T47D (cell line): ENCODE data around the gene ZCCHC14.
"Not testable (repeated sequence)": the region's sequence is repeated elsewhere in the genome, so short reads cannot be mapped to it uniquely, and the experiment has no call there.

Source experiments
- DNase-seq, 2 experiments: peaks; one replicate each; pipeline versions ENCODE4 v3.0.0 to v3.0.0-alpha.2; 2011 to 2012; ENCODE audit warnings: low read depth in 1 of 2, low spot score in 1 of 2
- JUND ChIP-seq: IDR thresholded peaks from 2 replicates; pipeline ENCODE4 v1.6.1; 2012; ENCODE audit warnings: low read depth
- in situ Hi-C: cut with HindIII; loops from 2 replicates; pipeline ENCODE4 v1.10.0; 2016; ENCODE audit warnings: low sequenced_read_pairs, low pct_unique_long_range_greater_than_20kb

The ZCCHC14 gene

DNA sequence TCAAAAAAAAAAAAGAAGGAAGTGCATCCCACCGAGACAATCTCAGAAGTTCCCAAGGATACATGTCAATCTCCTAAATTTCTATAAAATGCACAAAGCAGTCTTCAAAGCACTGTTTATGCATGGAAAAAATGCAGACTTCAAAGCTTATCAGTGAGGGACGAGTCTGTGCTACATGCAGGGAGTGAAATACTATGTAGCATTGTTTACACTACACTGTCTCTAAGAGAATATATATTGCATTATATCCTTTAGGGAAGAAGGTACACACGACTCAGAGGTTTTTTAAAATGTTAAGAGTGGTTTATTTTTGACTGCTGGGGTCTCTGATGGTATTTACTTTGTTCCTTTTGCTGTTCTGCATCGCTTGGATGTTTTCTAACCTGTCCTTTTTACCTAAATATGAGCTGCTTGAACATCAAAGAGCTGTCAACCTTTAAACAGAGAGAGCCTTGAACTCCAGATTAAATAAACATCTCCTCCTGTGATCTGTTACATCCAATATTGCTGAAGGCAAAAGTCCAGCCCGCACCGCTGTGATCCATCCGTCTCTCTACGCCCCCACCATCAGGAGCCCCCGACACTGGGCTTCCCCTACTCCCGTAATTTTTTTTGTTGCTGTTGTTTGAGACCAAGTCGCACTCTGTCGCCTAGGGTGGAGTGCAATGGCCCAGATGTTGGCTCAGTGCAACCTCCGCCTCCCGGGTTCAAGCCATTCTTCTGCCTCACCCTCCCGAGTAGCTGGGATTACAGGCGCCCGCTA lies 110.6 kb downstream of the ZCCHC14 start:
- no peak for TF ChIP-seq JUND
- DNase-seq = no peak
- in situ Hi-C loops = no loop called here

DNA sequence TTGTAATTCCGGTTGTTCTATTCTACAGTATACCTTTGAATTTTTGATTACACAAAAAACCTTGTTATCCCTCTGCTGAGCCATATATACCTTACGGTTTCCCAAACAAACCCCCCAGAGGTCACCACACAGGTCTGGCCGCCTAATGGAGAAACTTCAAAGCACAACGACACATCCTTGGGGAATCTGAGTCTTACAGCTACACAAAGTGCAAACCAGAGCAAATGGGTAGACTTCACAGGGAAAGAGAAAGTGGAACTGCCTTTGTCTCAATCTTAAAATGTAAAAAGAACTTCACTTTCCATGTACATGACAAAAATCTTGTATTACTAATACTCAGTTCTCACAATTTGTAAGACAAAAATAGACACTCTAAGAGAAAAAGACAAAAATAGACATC lies 111.9 kb downstream of the ZCCHC14 start:
- DNase-seq = no peak
- in situ Hi-C loops = no loop called here
- TF ChIP-seq JUND = no peak

DNA sequence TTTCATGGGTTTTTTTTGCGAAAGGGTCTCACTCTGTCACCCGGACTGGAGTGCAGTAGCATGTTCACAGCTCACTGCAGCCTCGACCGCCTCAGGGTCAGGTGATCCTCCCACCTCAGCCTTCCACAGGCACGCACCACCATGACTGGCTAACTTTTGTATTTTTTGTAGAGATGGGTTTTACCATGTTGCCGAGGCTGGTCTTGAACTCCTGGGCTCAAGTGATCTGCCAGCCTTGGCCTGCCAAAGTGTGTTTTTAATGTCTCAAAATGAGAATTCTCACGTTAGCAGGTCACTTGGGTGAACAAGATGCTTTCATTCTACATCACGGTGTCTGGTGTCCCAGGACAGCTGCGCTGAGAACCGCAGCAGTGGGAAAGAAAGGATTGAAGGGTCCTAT lies 112.4 kb downstream of the ZCCHC14 start:
- in situ Hi-C loops = no loop called here
- DNase-seq = no peak
- no peak for TF ChIP-seq JUND

DNA sequence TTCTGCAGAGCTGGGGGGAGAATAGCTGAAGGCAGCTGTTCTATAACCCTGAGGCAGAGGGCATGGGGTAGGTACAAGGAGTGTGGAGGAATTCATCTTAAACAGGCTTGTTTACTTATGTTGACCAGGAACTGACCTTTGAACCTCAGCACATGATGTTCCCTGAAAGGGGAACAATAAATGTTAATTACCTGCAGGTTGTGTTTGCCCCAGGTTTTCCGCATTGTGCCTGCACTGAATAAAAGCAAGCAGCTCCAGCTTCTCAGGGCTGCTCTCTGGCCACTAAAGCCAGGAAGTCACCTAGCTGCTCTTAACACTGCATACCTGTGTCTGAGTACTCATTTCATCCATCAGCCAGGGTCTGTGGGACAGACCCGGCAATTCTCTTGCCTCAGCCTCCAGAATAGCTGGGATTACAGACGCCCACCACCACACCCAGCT lies 113.5 kb downstream of the ZCCHC14 start:
- in situ Hi-C loops = not testable (repeated sequence)
- peak in 1 of 2 experiments; percentile 35 for DNase-seq

DNA sequence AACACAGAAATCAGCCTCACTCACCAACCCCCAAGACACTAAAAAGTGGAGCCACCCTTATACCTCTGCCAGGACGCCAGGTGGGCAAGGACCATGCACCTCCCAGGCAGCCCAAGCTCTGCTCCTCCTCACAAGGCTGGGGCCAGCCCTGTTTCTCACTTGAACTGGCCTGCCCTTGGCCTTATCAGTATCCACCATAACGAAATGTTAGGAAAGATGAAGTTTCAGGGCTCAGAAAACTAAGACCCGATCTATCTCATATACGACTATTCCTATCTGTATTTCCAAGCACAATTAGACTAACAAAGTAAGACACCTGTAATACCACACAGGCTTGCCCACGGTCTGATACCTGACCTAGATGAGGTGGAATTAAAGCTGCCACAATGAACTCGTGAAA lies 116.2 kb downstream of the ZCCHC14 start:
- no peak for TF ChIP-seq JUND
- DNase-seq = no peak
- in situ Hi-C loops = no loop called here

DNA sequence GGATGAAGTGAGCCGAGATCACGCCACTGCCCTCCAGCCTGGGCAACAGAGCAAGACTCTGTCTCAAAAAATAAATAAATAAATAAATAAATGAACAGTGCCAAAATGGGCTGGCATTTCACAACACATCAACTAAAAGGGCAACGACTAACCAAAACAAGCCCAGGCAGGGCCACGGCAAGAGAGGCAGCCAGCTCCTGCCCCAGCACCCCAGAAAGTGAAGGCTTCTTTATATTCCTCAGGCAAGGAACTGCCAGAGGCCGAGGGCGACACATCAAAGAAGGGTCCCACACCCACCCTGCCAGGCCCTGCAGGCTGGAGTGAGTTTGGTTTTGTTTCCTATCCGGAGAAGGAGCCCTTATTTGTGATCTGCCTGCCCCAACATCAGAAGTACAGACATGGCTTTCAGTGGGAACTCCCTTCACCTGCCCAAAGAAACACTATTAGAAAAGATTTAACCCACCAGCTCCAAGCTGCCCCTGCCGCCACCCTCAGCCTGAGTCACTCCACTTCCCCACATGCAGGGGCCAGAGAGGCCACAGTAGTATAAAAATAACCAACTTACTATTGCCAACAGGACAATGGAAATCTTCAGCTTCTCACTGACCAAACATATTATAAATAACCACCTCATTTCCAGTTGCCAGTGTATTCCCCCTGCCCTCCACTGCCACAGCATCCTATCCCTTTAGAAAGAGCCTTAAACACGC lies 117.2 kb downstream of the ZCCHC14 start:
- in situ Hi-C loops = no loop called here
- DNase-seq = no peak
- no peak for TF ChIP-seq JUND

DNA sequence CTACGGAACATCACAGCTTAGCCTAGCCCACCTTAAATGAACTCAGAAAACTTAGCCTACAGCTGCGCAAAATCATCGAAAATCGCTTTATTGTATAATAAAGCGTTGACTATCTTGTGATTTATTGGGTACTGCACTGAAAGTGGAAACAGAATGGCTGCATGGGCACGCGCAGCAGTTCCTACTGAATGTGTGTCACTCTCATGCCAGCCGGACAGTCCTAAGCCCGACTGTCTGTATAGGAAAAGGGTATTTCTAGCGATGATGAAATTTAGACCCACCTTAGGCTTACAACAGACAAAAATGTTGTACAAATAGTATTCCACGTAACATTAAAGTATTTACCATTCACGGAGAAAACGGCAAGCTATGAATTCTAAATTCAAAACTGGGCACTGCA lies 118.5 kb downstream of the ZCCHC14 start:
- DNase-seq = no peak
- in situ Hi-C loops = no loop called here
- no peak for TF ChIP-seq JUND

DNA sequence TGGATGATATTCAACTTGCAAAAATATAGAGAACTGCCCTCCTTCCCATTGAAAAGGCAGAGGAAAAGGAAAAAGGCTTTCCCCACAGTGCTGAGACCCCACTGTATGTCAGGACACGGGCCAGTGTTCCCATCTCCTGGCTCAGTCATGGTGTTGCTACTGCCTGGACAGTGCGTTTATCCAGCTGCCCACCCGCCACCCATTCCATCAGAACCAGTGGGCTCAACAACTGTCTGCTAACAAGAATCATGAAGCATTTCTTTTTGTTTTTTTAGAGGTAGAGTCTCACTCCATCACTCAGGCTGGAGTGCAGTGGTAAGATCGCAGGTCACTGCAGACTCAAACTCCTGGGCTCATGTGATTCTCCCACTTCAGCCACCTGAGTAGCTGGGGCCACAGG lies 120.5 kb downstream of the ZCCHC14 start:
- no peak for TF ChIP-seq JUND
- in situ Hi-C loops = no loop called here
- no peak for DNase-seq

DNA sequence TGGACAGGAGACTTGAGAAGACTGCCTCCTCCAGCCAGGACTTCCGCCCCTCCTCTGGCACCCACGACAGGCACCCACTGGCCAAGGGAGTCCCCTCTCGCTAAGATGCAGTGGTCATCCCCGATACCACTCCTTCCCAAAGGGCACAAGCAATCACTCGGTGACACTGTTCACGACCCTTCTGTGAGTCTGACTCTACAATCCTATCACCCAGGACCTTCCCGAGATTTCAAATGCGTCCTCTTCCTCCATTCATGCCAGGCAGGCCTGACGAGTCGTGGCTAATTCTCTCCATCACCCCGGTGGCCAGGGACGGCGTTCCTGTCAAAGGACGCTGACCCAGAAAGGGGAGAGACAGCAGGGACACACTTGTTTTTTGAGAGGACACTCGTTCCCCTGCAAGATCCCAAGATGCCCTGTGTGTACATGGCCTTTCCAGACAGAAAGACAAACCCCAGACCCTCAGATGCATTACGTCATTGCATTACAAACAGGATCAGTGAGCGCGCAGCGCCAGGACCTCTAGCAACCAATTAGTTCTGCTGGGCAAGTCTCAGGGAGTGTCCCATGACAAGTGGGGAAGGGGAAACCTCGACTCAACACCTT lies 121.5 kb downstream of the ZCCHC14 start:
- in situ Hi-C loops = no loop called here
- no peak for TF ChIP-seq JUND
- DNase-seq = no peak

DNA sequence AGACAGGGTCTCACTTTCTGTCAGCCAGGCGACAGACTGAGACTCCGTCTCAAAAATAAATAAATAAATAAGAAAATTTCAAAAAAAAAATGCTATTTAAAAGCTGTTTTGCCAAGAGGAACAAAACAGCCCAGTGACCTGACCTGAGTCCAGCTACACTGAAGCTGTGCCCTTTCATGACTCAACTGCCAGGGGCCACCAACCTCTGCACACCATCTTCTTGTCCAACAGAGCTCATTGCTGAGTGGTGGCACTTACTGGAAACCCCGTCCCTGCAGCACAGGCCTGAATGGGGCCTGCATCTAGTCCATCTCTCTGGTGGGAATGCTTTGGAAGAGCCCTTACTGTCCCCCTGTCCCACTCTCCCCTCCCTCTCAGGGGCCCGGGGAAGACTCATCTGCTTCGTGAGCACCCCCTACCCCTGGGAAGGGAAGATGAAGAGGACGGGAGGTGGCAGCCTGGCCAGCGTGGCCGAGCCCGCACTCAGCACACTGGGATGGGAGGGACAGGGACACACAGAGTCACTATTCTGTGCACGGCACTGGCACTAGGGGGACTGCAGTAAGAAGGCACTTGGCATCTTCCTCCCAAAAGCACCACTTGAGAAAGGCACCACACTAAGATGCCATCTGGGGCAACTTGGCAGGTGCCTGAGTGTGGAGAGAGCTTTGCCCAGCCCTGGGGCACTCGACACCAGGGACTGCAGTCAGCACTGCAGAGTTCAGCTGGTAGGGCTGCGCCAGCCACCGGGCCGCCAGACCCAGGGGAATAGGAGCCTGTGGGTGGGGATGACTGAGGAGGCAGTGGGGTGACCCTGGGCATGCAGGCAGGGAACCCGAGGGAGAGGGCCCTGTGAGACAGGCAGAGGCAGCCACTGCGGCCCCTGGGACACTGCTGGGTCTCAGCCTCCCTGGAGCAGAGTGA lies 122.8 kb downstream of the ZCCHC14 start:
- TF ChIP-seq JUND = no peak
- in situ Hi-C loops = no loop called here
- no peak for DNase-seq

DNA sequence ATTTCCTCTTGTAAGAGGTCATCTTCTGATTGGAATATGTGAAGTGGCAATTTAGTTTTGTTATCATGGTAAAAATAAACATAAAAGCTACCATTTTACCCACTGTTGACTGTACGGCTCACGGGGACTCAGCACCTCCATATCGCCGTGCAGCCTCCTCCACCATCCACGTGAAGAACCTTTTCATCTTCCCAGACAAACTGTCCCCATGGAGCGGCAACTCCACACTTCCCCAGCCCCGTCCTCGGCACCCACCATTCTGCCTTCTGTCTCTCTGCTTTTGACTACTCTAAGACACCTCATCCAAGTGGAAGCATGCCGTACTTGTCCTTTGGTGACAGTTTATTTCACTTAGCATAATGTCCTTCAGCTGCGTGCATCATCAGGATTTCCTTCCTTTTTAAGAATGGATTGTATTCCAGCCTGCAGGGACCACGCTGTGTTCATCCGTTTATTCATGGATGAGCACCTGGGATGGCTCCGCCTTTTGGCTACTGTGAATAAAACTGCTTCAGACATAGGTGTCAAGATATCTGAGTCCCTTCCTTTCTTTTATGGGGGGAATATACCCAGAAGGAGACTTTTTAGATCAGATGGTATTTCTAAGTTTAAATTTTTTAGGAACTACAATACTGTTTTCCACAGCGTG lies 123.6 kb downstream of the ZCCHC14 start:
- DNase-seq = no peak
- TF ChIP-seq JUND = no peak
- in situ Hi-C loops = no loop called here
